ENCODE results near the gene PTPRG.

PTPRG gene

GRCh38 chr3:62057339-62058047 is 496.1 kb downstream of the PTPRG start:
- H3K4me3 ChIP-seq (replicated peaks; ENCODE audit: low read depth, low read length): no peak overlapping the region
- TF ChIP-seq CTCF (IDR thresholded peaks at IDR 0.05; ENCODE audit: insufficient read depth, low read length, poor library complexity, severe bottlenecking): no peak
- no peaks in the 10 kb centered on the region; the same call in 1 of the 2 replicates for H3K27me3 ChIP-seq (replicated peaks; ENCODE audit: control insufficient read depth, insufficient read depth, low read length)
- no peaks in the 10 kb centered on the region for H3K36me3 ChIP-seq (ENCODE audit: control insufficient read depth, insufficient read depth, low read length)
- DNase-seq (ENCODE audit: extremely low read depth, insufficient read length): no peak

GRCh38 chr3:62065985-62066693 is 504.8 kb downstream of the PTPRG start:
- Histone ChIP-seq H3K36me3 (ENCODE audit: control insufficient read depth, insufficient read depth, low read length) (no peaks in the 10 kb centered on the region), H3K27me3 (replicated peaks; ENCODE audit: control insufficient read depth, insufficient read depth, low read length) (no peaks in the 10 kb centered on the region), H3K4me3 (replicated peaks; ENCODE audit: low read depth, low read length) (no peak overlapping the region)
- no peak for TF ChIP-seq CTCF (IDR thresholded peaks at IDR 0.05; ENCODE audit: insufficient read depth, low read length, poor library complexity, severe bottlenecking)
- DNase-seq (ENCODE audit: extremely low read depth, insufficient read length): no peak

GRCh38 chr3:62068337-62068736 is 507.0 kb downstream of the PTPRG start:
- Histone ChIP-seq H3K36me3 (ENCODE audit: control insufficient read depth, insufficient read depth, low read length) (no peaks in the 10 kb centered on the region), H3K27me3 (replicated peaks; ENCODE audit: control insufficient read depth, insufficient read depth, low read length) (no peaks in the 10 kb centered on the region; the same call in 1 of the 2 replicates), H3K4me3 (replicated peaks; ENCODE audit: low read depth, low read length) (no peak overlapping the region)
- TF ChIP-seq CTCF (IDR thresholded peaks at IDR 0.05; ENCODE audit: insufficient read depth, low read length, poor library complexity, severe bottlenecking): no peak
- DNase-seq (ENCODE audit: extremely low read depth, insufficient read length): no peak

GRCh38 chr3:62070891-62071290 is 509.5 kb downstream of the PTPRG start:
- no peak for DNase-seq (ENCODE audit: extremely low read depth, insufficient read length)
- TF ChIP-seq CTCF (IDR thresholded peaks at IDR 0.05; ENCODE audit: insufficient read depth, low read length, poor library complexity, severe bottlenecking): no peak
- Histone ChIP-seq H3K27me3 (replicated peaks; ENCODE audit: control insufficient read depth, insufficient read depth, low read length) (no peaks in the 10 kb centered on the region; the same call in 1 of the 2 replicates), H3K36me3 (ENCODE audit: control insufficient read depth, insufficient read depth, low read length) (no peaks in the 10 kb centered on the region), H3K4me3 (replicated peaks; ENCODE audit: low read depth, low read length) (no peak overlapping the region)

GRCh38 chr3:62073038-62073437 is 511.7 kb downstream of the PTPRG start:
- H3K27me3 ChIP-seq (replicated peaks; ENCODE audit: control insufficient read depth, insufficient read depth, low read length): no peaks in the 10 kb centered on the region; the same call in 1 of the 2 replicates
- no peak overlapping the region for H3K4me3 ChIP-seq (replicated peaks; ENCODE audit: low read depth, low read length)
- DNase-seq (ENCODE audit: extremely low read depth, insufficient read length): no peak
- H3K36me3 ChIP-seq (ENCODE audit: control insufficient read depth, insufficient read depth, low read length): no peaks in the 10 kb centered on the region
- TF ChIP-seq CTCF (IDR thresholded peaks at IDR 0.05; ENCODE audit: insufficient read depth, low read length, poor library complexity, severe bottlenecking): no peak
